HG03045 (cell line): ENCODE results near the gene RBM41.
A peak's percentile ranks its signal among the peaks of the same experiment; 100 is the strongest.
"Not testable (repeated sequence)": the region's sequence is repeated elsewhere in the genome, so short reads cannot be mapped to it uniquely, and the experiment has no call there.

Experiments
- ATAC-seq: cut with Tn5 transposase; IDR thresholded peaks from one replicate; pipeline ENCODE4 v1.9.1; 2021; ENCODE audit warnings: mild to moderate bottlenecking, moderate library complexity; ENCODE audit not compliant: unreplicated experiment

The RBM41 gene

DNA sequence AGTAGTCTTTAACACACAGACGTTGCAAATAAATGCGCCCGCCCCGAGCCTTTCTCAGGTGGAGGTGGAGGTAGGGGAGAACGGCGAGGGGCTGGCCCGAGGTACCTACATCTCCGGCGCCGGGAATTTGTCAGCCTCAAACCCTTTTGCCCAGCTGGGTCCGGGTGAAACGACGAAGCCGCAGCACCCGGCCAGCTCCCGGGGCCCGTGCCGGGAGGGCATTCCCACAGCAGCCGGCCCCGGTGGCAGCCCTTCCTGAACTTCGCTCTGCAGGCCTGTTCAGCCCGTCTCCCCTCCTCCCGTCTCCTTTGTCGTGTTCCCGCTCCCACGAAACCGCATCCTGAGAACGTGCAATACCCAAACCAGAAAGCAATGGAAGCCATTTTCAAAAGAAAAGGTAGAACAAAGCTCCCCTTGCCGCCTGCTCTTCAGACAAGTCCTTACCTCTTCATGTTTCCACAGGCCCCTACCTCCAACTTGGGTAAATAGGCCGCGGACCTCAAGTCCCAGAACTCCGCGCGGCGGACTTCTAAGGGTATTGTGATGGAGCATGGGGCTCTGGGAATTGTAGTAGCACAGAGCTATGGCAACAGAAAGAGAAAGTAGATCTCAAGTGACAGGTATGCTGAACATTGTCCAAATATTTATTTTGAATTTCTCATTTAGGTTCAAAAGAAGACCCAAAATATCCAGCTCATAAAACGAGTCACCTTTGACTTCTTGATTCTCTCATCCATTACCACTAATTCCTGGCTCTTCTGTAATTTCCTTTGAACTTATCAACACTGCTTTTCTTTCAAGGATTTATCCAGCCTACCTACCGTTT is at the start of gene RBM41:
RBM41 (minus strand) TSS at position 501 of the 826 bp plus-strand sequence; CDS start at position 452, 49 bp downstream.
- peak; percentile 99 for ATAC-seq

DNA sequence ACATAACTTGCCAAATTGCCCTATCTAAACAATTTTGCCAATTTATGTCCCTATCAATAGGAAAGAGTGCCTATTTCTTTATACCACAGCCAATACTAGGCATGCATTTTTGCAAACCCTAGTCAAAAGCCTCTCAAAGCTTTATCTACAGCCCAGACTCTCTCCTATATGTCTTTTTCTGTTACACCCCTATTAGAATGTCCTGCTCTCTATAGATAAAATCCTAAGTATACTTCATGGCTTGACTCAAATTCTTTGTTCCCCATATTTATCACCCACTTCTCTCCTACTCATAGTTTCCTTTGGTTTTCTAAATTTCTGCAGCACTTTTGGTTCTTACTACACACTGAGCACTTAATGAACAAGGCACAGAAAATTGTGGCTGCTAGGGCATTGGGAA is 49.6 kb upstream of the RBM41 start:
- ATAC-seq: no peak

DNA sequence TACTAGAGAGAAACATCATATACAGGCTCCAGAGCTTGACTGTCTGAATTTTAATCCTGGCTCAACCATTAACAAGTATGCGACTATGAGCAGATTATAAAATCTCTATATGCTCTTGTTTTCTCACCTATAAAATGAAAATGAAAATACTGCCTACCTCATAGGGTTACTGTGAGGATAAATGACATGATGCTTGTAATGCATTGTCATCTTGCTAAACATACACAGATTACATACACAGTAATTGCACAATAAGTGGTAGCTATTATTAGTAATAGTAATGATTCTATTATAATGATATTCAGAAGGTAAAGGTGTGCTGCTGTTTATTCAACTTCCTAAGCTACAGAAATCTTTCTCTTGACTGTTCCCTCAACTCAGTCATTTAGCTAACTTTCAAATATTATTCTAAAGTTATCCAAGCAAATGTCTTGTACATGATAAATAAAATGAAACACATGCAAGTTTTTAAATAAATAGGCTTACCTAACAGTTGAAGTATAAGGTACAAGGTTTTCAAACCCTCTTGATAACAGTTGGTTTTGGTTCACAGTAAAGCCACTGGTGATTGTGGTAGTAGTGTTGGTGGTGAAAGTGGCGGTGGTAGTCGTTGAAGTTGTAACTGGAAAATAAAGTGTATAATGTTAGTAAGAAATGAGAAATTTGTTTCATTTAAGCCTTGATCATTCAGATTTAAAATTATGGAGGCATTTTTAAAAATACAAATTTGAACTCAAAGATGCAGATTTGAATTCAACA is 48.7 kb upstream of the RBM41 start:
- ATAC-seq: no peak

DNA sequence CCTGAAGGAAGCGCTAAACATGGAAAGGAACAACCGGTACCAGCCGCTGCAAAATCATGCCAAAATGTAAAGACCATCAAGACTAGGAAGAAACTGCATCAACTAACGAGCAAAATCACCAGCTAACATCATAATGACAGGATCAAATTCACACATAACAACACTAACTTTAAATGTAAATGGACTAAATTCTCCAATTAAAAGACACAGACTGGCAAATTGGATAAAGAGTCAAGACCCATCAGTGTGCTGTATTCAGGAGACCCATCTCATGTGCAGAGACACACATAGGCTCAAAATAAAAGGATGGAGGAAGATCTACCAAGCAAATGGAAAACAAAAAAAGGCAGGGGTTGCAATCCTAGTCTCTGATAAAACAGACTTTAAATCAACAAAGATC is 39.0 kb upstream of the RBM41 start:
- ATAC-seq: not testable (repeated sequence)

DNA sequence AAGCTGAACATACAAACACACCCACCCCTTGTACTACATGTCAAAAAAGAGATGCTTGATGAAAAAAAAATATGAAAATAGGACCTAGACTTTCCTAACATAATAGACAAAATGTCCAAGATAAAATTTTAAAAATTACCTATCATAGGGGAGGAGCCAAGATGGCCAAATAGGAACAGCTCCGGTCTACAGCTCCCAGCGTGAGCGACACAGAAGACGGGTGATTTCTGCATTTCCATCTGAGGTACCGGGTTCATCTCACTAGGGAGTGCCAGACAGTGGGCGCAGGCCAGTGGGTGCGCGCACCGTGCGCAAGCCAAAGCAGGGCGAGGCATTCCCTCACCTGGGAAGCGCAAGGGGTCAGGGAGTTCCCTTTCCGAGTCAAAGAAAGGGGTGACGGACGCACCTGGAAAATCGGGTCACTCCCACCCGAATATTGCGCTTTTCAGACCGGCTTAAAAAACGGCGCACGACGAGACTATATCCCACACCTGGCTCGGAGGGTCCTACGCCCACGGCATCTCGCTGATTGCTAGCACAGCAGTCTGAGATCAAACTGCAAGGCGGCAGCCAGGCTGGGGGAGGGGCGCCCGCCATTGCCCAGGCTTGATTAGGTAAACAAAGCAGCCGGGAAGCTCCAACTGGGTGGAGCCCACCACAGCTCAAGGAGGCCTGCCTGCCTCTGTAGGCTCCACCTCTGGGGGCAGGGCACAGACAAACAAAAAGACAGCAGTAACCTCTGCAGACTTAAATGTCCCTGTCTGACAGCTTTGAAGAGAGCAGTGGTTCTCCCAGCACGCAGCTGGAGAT is 37.2 kb upstream of the RBM41 start:
- ATAC-seq: not testable (repeated sequence)

DNA sequence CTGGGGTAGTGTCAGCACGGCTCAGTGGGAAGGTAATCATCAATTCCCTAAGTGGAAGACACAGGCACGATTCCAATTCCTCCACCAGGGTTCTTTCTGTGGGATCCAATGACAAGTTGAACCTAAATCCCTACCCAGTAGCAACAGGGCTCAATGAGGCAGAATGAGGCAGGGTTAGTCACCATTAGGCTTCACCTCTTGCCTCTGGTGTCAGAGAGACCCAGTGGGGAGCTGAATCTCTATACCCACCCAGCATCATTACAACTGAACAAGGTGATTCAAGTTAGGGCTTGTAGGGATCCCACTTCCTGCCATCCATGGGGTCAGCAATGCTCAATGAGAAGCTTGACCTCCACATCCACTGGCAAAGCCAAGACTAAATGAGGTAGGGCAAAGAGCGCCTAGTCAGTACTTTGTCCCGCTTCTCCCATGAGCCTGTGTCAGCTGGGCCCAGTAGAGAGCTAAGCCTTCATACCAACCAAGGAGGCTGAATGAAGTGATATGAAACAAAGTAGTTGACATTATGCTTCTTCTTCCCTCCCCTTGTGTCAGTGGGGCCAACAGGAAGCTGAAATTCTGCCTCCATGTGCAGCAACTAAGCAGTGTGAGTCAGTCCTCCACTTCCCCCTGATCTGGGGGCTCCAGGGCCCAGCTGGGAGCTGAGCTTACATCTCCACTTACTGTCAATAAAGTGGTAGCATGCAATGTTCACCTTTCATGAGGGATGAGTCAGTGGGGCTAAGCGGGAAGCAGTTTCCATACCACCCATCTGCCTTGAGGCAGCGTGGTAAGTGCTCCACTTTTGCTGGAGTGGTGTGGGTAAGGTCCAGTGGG is 36.4 kb upstream of the RBM41 start:
- no peak for ATAC-seq

DNA sequence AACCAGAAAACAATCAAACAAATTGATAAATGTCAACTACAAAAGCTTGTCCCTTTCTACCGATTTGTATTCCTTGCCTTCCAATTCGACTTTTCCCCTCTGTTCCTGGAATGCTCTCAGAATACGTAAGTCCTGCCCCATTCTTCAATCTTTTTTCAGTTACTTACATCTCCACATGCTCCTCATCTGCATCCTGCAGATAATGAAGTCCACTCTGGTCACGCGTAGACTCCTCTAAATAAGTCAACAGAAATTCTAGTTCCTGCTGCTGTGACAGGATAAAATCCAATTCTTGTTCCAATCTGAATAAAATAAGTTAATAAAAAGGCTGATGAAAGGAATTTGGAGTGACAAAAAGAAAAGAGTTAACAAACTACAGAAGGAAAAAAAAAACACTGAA is 34.4 kb upstream of the RBM41 start:
- no peak for ATAC-seq

DNA sequence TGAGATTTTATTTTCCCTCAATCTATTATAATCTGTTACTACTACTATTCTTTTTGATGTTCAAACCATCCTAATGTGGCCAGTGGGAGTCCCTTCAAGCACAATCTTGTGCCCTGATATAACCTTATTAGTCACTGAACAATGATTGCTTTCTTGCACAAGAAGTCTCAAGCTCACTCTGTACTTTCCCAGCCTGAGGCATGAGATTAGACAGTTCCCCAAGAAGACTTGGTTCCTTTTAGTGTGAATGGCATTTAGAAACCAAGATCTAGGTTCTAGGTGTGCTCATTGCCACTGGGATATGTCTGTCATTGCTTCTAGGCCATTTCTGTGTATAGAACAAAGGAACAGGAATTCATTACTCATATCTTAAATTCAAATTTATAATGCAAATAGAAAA is 28.0 kb upstream of the RBM41 start:
- ATAC-seq: no peak

DNA sequence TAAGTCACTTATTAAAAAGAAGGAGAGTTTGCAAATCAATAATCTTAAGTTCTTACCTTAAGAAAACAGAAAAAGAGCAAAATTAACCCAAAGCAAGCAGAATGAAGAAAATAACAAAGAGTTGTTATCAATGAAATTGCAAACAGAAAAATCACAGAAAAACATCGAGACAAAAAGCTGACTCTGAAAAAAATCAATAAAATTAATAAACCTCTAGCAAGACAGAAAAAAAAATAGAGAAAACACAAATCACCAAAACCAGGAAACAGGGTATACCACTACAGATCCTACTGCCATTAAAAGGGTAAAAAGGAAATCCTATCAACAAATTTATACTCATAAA is 17.3 kb upstream of the RBM41 start:
- no peak for ATAC-seq

DNA sequence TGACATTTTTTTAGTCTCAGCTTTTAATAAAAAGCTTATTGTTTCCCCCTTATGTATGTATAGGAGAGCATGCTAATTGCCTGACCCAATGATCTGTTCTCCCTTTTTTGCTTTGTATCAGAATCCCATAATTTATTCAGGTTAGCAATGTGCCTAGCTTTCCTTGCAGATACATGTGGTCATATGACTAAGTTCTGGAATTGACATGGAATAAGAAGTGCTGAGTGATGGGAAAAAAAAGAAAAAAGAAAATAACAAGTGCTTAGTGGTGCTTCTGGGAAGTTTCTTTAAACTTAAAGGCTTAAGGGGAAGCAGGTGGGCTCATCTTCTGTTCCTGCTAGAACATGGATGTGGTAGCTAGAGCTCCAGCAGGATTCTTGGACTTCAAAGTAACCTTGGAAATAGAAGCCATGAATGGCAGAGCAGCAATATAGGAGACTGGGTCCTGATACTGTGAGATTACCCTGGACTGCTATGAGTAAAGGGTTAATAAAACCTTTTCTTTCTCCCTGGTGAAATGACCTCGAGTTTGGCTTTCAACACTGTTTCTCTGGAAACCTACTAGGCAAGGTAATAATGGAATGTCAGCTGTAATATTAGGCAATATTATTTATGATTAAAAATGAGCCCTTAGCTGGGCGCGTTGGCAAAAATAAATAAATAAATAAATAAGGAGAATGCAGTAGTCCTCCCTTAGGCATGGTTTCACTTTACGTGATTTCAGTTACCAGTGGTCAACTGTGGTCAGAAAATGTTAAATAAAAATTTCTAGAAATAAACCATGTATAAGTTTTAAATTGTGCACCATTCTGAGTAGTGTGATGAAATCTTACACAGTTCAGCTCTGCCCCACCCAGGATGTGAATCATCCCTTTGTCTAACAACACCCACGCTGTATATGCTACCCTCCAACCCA is 16.7 kb upstream of the RBM41 start:
- no peak for ATAC-seq

DNA sequence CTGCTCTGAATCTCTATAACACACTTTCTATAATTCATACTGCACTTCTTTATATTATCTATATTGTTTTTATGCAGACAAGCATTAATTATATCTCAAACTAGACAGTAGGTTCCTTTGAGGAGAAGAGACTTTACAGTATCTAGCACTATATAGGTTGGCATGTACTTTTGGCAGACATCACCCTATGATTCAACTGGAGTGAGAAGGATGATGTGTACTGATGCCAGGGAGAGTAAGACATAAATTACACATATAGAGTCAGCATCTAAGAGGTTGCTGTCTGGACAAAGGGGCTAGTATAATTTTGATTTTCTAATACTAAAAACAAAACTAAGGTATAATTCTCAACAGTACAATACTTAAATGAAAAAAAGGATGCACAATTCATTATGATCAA is 5.1 kb upstream of the RBM41 start:
- no peak for ATAC-seq

DNA sequence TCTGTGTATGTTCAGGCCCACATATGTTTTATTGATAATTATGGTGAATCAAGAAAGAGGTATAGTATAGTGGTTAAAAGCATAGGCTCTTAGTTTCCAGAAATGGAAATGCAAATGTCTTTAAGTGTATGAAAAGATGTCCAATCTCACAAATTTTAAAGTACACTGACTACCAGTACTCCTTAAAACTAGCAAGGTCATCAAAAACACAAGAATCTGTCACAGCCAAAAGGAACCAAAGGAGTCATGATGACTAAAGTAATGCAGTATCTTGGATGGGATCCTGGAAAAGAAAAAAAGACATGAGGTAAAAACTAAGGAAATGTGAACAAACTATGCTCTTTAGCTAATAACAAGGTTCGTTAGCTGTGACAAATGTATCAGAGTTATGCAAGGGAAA is 661 bp upstream of the RBM41 start:
- ATAC-seq: no peak

DNA sequence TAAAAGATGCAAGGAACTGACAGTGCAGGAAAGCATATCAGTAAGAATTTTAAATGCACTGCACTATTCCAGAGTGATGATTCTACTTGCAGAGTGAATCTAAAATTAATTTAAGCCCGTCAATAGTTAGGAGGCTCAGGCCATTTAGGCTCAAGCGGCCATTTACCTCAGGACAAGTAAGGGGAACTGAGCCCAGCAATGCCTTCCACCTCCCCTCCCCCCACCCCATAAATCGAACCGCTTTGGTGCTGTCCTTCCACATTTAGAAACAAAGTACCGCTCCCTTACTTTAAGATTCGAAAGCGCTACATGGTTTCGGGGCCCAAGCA is 665 bp downstream of the RBM41 start:
- ATAC-seq: no peak

DNA sequence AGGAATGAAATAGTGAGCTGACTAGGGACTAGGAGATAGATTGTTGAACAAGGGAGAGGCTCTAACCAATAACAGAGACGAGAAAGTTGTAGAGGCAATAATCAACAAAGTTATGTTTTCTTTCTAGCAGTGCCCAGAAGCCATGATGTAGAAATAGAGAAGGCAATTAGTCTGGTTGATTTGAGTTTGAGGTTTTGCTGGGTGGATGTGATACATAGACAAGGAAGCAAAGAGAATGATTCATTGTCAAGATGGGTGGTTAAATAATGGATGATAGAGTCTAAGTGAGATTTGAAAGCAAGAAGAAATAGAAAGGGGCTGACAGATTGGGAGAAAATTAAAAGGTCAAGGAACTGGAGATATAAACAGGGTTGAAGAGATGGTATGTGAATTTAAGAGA is 11.2 kb downstream of the RBM41 start:
- ATAC-seq: no peak

DNA sequence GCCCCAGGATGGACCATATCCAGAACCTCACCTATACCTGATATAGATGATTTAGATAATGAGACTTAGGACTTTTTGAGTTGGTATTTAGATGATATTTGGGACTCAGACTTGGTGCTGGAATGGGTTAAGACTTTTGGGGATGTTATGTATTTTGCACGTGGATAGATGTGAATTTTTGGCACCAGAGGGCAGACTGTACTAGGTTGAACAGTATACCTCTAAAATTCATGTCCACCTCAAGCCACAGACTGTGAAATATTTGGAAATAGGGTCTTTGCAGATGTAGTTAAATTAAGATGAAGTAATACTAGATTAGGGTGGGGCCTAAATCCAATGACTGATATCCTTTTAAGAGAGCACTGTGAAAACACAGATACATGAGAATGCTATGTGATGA is 15.6 kb downstream of the RBM41 start:
- ATAC-seq: no peak

DNA sequence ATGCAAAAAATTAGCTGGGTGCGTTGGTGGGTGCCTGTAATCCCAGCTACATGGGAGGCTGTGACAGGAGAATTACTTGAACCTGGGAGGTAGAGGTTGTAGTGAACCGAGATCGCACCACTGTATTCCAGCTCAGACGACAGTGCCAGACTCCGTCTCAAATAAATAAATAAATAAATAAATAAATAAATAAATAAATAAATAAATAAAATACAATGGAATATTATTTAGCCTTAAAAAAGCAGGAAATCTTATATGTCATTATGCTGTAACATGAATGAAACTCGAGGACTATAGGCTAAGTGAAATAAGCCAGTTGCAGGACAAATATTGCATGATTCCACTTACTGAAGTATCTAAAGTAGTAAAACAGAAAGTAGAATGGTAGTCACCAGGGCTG is 42.5 kb downstream of the RBM41 start:
- ATAC-seq: no peak

DNA sequence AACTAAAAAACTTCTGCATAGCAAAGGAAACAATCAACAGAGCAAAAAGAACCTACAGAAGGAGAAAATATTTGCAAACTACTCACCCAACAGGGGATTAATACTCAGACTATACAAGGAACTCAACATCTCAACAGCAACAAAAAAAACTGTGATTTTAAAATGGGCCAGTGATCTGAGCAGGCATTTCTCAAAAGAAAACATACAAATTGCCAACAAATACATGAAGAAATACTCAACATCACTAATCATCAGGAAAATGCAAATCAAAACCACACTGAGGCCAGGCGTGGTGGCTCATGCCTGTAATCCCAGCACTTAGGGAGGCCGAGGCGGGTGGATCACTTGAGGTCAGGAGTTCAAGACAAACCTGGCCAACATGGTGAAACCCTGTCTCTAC is 60.9 kb downstream of the RBM41 start:
- ATAC-seq: not testable (repeated sequence)

DNA sequence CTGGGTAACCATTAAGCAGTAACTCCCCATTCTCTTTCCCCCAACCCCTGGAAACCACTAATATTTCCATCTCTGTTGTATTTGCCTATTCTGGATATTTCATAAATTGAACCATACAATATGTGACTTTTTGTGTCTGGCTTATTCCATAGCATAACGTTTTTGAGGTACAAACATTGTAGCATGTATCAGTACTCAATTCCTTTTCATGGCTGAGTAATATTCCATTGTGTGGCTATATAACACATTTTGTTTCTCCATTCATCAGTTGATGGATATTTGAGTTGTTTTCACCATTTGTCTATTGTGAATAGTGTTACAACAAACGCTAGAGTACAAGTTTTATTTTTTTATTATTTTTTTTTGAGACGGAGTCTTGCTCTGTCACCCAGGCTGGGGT is 63.6 kb downstream of the RBM41 start:
- no peak for ATAC-seq

DNA sequence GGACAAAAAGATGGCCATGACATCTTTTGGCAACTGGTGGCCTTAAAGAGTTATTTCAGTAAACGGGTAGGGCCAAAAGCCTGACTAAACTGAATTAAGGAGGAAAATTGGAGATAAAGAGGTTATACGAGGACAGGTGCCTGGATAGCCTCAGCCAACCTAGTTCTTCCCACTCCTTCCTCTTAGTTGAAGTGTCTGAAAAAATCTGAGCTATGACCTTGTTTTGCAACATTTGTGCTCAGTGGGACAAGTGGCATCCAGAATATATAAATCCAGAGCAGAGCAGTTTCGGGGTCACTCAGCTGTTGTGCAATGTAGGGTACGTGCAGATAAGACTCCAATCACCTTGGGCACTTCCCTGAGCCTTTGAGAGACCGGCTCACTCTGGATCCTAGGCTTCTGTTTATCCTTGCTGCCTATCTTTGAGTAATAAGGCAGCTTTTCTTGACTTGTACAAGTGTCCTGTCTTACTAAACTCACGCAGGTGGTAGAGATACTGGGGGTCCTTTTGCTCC is 68.4 kb downstream of the RBM41 start:
- ATAC-seq: no peak

DNA sequence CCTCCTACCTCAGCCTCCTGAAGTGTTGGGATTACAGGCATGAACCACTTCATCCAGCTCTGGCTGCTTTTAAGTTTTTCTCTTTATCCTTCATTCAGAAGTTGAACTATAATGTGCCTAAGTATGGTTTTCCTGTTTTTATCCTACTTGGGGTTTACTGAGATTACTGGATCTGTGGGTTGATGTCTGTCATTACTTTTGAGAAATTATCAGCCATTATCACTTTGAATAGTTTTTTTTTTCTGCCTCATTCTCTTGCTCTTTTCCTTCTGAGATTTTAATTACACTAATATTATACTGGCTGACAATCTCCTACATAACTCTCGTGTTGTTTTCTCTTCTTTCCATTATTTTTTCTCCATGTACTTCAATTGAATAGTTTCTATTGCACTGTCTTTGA is 71.0 kb downstream of the RBM41 start:
- ATAC-seq: no peak
